A673 (cell line): ENCODE data around the gene MRPL1. TPM values are rescaled to one million over a fixed set of nuclear protein-coding genes. Genes with fewer than 3 reads are reported as not detected.

Experiments
- BruUV-seq: library from RNA; stranded (reverse); fragments of 400-500 nt; replicated peaks from 2 replicates; lab custom pipeline; 2021; lab: Mats Ljungman, UMichigan
- CTCF ChIA-PET: fragments of 300-600 bp; sonication (Branson Sonifier 250); formaldehyde crosslinking; loops from one replicate; lab custom pipeline; 2022; ENCODE audit warnings: antibody characterized with exemption; lab: Charles Lee
- POLR2A ChIA-PET: fragments of 300-600 bp; sonication (Branson Sonifier 250); formaldehyde crosslinking; loops from one replicate; lab custom pipeline; 2022; ENCODE audit warnings: antibody characterized with exemption; ENCODE audit not compliant: low non-redundant PET; lab: Charles Lee
- DNase-seq: peaks from one replicate; pipeline ENCODE4 v3.0.0-alpha.2; 2015; ENCODE audit warnings: low spot score
- H3K27ac ChIP-seq: fragments of 200-600 bp; sonication (generic); 2 replicates; pipeline ENCODE4 v1.5.1; 2016; ENCODE audit warnings: mixed run types, low read depth, mild to moderate bottlenecking, mixed read lengths, antibody characterized with exemption, low read length; ENCODE audit not compliant: poor library complexity, severe bottlenecking
- H3K27me3 ChIP-seq: fragments of 200-600 bp; sonication (generic); replicated peaks from 2 replicates; pipeline ENCODE4 v1.6.1; 2017; ENCODE audit warnings: mixed run types, low read depth, mild to moderate bottlenecking, mixed read lengths, antibody characterized with exemption, low read length; ENCODE audit not compliant: insufficient read depth, poor library complexity
- H3K36me3 ChIP-seq: fragments of 200-600 bp; sonication (generic); 2 replicates; pipeline ENCODE4 v1.6.1; 2016; ENCODE audit warnings: mixed run types, mild to moderate bottlenecking, mixed read lengths, antibody characterized with exemption, low read length; ENCODE audit not compliant: insufficient read depth, poor library complexity, severe bottlenecking
- H3K4me1 ChIP-seq: fragments of 200-600 bp; sonication (generic); 2 replicates; pipeline ENCODE4 v1.6.1; 2017; ENCODE audit warnings: mixed run types, mild to moderate bottlenecking, mixed read lengths, antibody characterized with exemption, low read length; ENCODE audit not compliant: insufficient read depth, poor library complexity, severe bottlenecking
- H3K4me3 ChIP-seq: fragments of 200-600 bp; sonication (generic); 2 replicates; pipeline ENCODE4 v1.5.1; 2016; ENCODE audit warnings: low read depth, mixed run types, mild to moderate bottlenecking, mixed read lengths, low read length; ENCODE audit not compliant: poor library complexity, severe bottlenecking
- H3K9me3 ChIP-seq: fragments of 200-600 bp; sonication (generic); 2 replicates; pipeline ENCODE4 v1.6.1; 2016; ENCODE audit warnings: mixed run types, low read depth, mild to moderate bottlenecking, mixed read lengths, antibody characterized with exemption, low read length; ENCODE audit not compliant: poor library complexity, severe bottlenecking
- EZH2 ChIP-seq: fragments of 200-600 bp; sonication (generic); IDR thresholded peaks from 2 replicates; pipeline ENCODE4 v1.6.1; 2017; ENCODE audit warnings: borderline replicate concordance, low read depth, mild to moderate bottlenecking, mixed read lengths, antibody characterized with exemption, low read length; ENCODE audit not compliant: poor library complexity, severe bottlenecking
- intact Hi-C: fragments of 100-400 bp; cut with micrococcal nuclease; formaldehyde crosslinking; loops from one replicate; pipeline ENCODE4 v1.10.0; 2022; ENCODE audit not compliant: unreplicated experiment
- total RNA-seq: library from RNA; stranded (reverse); gene quantifications from 2 replicates; pipeline ENCODE4 v1.2.3, GENCODE V29; 2021
- TF ChIP-seq, protein P1 (sequence below): fragments of 300-800, 200-600 bp; sonication (generic); conservative IDR thresholded peaks from 2 replicates; pipeline ENCODE4 v1.5.1; 2017; ENCODE audit warnings: low read depth, mild to moderate bottlenecking, antibody characterized with exemption, low read length, moderate library complexity, mixed read lengths

The MRPL1 gene
- total RNA-seq, 1 experiment from 2014 or later, result 32.2 TPM

GRCh38 chr4:77903186-77903585 is 40.6 kb downstream of the MRPL1 start:
- no peak for DNase-seq
- ChIA-PET POLR2A (no interaction called here), CTCF (no interaction called here)
- no peaks in the 10 kb centered on the region for H3K4me1 ChIP-seq
- no peak overlapping the region for H3K27ac ChIP-seq
- intact Hi-C loops, result no loop called here
- no peaks in the 10 kb centered on the region for H3K9me3 ChIP-seq
- no peaks in the 10 kb centered on the region for H3K27me3 ChIP-seq
- H3K4me3 ChIP-seq, result no peak overlapping the region
- TF ChIP-seq EZH2, result no peak
- TF ChIP-seq, protein P1, sequence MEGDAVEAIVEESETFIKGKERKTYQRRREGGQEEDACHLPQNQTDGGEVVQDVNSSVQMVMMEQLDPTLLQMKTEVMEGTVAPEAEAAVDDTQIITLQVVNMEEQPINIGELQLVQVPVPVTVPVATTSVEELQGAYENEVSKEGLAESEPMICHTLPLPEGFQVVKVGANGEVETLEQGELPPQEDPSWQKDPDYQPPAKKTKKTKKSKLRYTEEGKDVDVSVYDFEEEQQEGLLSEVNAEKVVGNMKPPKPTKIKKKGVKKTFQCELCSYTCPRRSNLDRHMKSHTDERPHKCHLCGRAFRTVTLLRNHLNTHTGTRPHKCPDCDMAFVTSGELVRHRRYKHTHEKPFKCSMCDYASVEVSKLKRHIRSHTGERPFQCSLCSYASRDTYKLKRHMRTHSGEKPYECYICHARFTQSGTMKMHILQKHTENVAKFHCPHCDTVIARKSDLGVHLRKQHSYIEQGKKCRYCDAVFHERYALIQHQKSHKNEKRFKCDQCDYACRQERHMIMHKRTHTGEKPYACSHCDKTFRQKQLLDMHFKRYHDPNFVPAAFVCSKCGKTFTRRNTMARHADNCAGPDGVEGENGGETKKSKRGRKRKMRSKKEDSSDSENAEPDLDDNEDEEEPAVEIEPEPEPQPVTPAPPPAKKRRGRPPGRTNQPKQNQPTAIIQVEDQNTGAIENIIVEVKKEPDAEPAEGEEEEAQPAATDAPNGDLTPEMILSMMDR, result no peak
- BruUV-seq, result no TSS peak
- no peaks in the 10 kb centered on the region for H3K36me3 ChIP-seq

GRCh38 chr4:77905651-77906263 is 43.1 kb downstream of the MRPL1 start:
- Histone ChIP-seq H3K27me3 (no peaks in the 10 kb centered on the region), H3K4me1 (no peaks in the 10 kb centered on the region), H3K27ac (no peak overlapping the region), H3K36me3 (no peaks in the 10 kb centered on the region), H3K9me3 (no peaks in the 10 kb centered on the region), H3K4me3 (no peak overlapping the region)
- no TSS peak for BruUV-seq
- intact Hi-C loops, result no loop called here
- no peak for DNase-seq
- TF ChIP-seq EZH2, result no peak
- TF ChIP-seq, protein P1, result no peak
- ChIA-PET CTCF (no interaction called here), POLR2A (no interaction called here)

DNA sequence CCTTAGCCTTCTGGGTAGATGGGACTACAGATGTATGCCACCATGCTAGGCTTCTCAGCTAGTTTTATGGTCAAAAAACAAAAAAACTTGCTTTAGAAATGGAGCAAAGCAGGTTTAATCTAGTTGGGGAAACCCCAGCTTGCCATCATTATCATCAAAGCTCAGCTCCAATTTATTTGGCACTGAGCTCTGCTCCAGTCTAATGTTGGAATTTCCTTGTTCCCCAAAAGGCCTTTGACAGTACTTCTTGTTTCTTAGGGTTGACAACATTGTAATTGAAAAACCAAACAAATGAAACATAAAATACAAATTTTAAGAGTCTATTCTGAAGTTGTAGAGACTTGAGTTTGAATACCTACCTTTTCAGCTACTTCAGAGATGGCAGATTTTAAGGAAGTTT is 48.0 kb downstream of the MRPL1 start:
- Histone ChIP-seq H3K9me3 (no peaks in the 10 kb centered on the region), H3K4me3 (no peak overlapping the region), H3K4me1 (no peaks in the 10 kb centered on the region), H3K27me3 (no peaks in the 10 kb centered on the region), H3K36me3 (no peaks in the 10 kb centered on the region), H3K27ac (no peak overlapping the region)
- ChIA-PET CTCF (no interaction called here), POLR2A (no interaction called here)
- DNase-seq, result no peak
- no peak for TF ChIP-seq EZH2
- TF ChIP-seq, protein P1, result no peak
- intact Hi-C loops, result no loop called here
- BruUV-seq, result no TSS peak
